ENCODE data around the gene TPBGL.
A peak's percentile ranks its signal among the peaks of the same experiment; 100 is the strongest.
"Not testable (repeated sequence)": the region's sequence is repeated elsewhere in the genome, so short reads cannot be mapped to it uniquely, and the experiment has no call there.

The TPBGL gene

DNA sequence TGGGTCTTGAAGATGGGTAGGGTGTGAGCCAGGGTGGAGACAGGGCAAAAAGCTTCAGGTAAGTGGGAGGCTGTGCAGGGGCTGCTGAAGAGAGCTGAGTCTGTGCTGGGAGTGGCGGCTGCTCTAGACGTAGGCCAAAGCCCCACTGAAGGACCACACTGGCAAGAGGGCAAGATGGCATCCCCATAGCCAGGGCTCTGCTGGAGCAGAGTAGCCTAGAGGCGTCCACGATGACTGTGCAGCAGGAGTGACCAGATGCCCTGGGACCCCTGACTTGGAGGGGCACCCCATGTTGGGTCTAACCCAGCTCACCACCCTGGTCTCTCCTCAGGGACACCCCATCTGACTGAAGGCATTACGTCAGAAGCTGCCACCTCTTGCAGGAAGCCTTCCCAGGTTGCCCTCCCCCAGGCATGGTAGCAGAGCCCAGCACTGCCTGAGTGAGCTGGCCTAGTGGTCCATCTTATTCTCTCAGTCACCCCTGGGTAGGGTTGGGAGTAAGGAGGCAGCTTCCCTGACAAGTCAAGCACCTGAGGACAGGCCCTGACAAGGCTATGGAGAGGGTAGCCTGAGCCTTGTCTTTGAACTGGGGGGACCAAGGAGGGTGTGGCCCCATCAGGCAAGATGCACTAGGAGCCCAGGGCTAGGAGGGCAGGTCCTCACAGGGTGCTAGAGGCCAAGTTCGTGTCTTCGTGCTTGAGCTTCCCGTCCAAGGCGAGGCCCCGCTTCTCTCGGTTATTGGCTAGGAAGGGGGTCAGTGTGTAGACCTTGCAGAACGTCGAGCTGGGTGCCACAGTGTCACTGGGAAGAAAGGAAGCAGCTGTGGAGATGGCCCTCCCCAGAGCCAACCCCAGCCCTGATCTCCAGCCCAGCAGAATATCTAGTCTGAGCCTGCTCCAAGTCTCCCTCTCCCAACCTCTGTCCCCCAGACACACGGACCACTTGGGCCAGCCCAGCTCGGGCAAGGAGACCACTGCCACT lies 33.1 kb downstream of the TPBGL start:
- DNase-seq: no peak

DNA sequence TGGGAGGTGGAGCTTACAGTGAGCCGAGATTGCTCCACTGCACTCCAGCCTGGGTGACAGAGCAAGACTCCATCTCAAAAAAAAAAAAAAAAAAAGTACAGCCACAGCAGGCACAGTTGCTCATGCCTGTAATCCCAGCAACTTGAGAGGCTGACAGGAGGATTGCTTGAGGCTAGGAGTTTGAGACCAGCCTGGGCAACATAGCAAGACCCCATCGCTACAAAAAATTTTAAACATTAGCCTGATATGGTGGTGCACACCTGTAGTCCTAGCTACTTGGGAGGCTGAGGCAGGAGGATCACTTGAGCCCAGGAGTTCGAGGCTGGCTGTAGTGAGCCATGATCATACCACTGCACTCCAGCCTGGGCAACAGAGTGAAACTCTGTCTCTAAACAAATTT lies 34.1 kb downstream of the TPBGL start:
- not testable (repeated sequence) for DNase-seq

DNA sequence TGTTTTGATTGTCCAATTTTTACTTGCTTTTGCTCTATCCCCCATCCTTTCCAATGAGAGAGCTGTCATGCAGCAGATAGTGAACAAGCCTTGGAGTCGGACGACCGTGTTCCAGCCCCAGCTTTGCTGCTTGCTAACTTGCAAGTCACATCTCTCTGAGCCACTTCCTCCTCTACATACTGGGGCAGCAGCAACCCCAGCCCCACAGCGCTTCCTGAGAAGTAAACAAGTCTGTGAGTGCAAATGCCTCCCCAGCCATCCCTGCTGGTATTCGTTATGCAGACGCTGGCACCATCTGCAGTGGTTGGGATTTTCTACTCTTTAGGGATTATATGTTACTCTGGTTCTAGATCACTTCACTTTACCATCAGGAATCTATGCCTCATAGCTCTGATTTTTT lies 35.0 kb downstream of the TPBGL start:
- DNase-seq: peak; percentile 76

DNA sequence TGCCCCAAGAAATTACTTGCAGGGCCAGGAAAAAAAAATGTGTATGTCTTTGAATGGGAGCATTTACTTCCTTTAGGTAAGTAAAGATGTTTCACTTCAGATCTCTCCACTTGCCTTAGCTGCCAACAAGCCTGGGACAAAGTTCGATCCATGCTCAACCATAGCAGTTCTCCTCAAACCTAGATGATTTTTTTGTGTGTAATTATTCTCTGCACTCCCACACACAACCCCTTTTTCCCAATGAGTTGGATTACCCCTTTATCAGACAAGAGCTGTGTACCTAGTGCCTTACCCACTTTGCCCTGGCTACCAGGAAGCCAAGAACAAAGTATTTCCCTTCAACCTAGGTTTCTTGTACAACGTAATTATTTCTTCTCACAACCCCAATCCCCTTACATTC lies 35.6 kb downstream of the TPBGL start:
- no peak for DNase-seq

DNA sequence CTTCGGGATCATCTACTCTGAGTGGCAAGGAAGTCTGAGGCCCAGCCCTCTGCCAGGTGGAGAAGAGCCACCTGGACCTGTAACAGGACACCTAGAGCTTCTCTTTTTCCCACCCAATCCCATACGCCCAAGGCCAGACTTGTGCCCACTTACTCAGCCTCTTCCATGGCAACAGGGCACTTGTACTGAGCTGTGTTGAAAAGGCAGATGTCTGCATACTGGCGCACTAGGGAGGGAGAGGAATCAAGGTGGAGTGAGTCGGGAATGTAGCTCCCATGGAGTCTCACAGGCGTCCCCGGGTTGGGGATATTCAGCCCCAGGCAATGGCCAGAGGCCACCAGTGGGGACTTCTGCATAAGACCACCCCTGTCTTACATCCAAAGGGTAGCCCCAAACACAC lies 36.1 kb downstream of the TPBGL start:
- no peak for DNase-seq

DNA sequence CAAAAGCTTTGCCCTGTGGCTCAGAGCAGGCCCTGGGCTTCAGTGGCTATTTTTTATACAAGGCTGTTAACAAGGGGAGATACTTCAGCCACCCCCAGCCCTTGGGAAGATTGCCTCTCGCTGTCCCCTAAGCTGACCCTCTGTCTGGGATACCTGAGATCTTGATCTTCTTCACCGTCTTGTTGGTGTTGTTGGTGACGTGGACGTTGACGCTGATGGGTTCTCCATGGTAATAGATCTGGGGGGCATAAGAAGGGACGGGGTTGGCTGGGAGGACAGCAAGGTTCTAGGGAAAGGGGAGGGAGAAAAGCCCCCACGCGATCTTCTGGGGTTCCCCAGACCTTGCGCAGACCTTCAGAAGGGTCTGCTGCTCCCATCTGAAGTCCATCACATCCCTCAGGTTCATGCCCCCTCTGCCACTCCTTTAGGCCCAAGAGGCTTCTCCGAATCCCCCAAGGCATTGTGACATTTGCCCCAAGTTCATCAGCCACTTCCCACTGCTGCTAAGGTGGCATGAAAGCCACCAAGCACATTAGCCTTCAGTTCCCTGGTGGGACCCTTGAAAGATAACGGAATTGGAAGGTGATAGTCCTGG lies 36.7 kb downstream of the TPBGL start:
- no peak for DNase-seq

DNA sequence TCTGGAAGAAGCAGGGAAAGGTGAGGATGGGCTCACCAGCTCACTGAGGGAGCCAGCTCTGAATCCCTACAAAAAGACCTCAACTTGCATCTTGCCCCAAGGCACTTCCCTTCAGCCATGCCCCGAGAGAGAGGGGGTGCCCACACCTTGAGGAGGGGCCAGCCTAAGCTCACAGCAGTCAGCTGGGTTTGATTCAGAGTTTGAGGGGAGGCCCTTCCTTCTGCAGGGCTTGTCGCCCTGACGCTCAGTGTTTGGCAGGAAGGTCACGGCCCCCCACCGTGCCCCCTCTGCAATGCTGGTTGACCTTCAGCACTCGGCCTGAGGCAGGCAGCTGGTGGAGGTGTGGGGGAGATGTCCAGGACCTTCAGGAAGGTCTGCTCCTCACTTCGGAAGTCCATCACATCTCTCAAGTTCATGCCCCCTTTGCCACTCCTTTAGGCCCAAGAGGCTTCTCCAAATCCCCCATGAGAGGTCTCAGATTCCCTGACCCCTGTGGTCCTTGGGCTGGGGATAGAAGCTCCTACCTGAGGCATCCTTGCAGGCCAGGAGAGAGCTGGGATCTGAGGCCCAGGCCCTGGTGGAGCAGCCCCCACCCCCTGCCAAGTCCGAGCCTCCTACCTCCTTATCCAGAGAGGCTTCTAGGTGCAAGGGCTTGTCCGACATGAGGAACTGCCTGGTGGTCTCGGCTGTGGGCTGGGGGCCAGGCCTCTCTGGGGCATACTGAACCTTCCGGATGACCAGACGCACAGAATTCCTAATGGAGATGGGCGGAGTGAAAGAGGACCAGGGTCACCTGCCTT lies 37.6 kb downstream of the TPBGL start:
- DNase-seq: no peak

DNA sequence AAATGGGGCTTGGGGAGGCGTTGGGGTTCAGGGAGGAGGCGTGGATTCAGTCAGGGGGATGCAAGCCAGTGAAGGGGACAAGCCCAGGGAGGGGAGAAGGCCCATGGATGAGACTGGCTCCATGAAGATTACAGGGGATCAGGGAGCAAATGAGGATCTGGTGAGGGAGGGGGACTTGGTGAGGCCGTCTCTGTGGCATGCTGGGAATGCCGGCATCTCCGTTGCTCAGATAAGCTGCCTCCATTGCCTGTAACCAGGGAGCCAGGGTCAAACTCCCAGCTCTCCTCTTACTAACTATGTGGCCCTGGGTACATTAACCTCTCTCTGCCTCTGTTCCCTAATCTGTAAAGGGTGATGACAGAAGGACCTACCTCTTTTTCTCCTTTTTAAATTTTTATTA lies 38.7 kb downstream of the TPBGL start:
- DNase-seq: peak; percentile 72

DNA sequence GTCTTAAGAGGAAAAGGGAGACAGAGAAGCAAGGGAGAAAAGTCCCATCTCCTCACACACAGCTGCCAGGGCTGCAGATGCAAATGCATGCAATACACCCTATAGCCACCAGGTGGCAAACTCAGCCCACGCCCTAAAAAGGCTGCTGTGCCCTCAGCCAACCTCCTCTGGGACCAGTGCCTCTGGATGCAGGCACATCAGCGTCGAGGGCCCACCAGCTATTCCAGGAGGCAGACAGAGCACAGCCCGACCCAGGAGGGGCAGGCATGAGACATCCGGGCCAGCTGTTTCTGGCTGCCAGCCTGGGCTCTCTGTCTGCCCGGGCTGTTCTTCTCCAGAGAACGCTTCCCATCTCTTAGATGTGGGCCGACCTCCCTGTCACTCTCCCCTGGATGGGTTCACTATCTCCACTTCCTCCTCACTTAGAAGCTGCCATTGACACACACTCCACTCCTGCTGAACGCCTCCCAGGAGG lies 39.7 kb downstream of the TPBGL start:
- DNase-seq: peak; percentile 86

DNA sequence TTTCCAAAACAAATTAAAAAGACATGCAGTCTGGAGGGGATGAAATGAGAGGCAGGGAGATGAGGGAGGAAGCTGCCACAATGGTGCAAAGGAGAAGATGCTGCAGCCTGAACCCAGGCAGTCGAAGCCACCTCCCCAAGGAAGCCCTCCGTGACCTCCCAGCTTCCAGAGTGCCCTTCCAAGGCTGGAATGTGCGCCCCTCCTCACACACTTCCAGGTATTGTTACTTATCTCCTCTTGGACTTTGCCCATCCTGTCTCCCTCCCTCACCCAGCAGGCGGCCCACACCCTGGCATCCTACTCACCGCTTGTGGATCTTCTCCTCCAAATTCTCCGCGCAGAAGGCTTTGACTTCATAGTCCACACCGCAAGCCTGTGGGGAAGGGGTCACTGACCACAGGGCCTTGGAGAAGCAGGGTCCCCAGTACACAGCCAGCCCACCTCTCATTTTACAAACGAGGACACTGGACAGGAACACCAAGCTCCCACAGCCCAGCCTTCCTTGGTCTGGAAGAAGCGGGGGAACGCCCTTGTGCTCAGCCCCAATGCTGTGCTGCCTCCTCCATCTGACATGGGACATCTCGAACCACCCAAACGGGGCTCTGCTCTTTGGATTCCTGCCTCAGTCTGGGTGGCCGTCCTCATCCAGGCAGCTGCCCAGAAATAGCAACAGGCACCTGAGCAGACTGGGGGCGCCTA lies 40.3 kb downstream of the TPBGL start:
- DNase-seq: no peak

DNA sequence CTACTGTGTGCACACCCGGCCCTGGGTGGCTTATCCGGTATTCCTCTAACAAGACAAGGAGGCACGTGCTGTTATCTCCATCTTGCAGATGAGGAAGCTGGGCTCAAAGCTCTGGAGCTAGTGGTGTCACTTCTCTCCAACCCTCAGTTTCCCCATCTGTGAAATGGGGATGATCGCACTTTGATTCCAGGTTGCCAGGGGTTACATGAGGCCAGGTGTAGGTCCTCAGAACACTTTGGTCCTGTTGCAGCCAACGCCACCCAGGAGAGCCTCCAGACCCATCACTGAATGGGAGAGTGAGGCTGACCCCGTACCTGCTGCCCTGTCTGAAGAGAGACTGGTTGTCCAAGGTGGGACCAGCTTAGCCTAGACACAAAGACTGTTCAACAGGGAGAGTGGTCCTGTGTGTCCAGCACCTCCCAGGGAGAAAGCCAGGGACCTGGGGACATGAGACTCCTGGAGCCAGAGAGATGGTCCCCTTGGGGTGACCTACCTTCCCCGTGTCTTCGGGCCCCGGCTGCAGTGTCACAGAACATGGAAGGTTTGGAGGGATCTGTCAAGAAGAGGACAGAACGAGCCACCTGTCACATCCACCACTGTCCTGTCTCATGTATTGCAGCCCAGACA lies 41.0 kb downstream of the TPBGL start:
- DNase-seq: no peak

DNA sequence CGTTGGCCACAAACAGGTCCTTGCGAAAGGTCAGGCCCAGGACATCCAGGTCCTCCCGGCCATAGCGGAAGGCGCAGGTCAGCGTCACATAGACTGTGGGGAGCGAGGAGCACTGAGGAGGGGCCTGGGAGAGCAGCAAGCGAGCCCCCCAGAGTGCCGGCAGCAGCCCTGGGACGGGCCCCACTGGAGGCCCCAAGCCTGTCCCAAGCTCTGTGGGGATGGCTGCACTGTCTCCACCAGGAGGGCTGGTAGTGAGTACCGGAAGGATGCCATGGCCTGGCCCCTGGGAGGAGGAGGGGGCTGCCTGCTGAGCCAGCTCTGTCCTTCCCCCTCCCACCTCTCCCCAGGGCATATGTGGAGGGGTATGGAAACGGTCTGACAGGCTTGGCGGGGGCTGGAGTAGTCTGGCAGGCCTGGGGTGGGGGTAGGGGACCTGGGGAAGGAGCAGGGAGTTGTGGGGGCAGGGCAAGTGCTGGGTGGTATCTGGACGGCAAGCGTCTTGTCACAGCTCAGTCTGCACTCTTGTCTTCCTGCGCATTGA lies 42.9 kb downstream of the TPBGL start:
- no peak for DNase-seq

DNA sequence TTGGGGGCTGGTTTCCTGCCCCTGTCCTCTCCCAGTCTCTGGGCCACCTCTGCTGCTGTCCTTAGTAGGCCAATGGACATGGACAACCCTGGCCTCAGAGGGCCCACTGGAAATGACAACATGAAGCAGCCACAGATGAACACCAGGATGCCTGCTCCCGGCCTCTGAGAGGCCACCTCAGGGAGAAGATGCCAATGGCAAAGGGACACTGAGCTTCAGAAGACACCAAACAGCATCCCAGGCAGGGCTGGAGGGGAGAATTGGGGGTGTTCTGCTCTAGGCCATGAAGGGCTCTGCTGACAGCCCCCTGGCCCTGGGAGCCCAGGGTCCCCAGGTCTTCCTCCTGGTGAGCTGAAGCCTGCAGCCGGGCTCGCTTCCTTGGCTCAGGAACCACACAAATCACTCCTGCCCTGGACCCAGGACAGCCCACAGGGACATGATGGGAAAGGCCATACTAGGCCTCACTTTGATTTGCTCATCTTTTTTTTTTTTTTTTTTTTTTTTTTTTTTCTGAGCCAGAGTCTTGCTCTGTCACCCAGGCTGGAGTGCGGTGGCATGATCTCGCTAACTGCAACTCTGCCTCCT lies 45.3 kb downstream of the TPBGL start:
- DNase-seq: no peak

DNA sequence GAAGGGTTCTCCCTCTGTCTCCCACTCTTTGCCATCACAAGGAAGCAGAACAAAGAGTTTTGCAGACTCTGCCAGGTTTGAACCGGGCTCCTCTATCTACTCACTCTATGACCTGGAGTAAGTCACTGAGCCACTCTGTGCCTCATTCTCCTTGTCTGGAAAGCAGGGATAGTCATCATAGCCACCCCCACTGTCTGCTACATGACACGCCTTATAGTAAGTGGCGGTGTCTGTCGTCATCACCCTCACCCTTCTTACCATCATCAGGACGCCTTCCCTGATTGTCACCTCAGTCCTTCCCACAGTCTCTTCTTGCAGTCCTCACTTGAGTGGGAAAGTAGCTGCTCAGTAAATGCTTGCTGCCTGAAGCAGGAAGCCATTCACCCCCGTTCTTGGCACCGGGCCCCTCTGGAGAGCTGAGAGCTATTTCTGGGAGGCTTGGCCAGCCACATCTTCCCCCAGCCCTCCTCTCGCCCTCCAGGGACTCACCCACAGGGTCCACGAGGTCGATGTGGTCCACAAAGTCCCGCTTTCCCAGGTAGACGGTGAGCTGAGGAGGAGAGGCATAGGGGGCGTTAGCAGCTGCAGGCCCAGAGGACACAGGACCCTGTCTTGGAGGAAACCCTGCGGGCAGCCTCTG lies 46.4 kb downstream of the TPBGL start:
- DNase-seq: no peak

DNA sequence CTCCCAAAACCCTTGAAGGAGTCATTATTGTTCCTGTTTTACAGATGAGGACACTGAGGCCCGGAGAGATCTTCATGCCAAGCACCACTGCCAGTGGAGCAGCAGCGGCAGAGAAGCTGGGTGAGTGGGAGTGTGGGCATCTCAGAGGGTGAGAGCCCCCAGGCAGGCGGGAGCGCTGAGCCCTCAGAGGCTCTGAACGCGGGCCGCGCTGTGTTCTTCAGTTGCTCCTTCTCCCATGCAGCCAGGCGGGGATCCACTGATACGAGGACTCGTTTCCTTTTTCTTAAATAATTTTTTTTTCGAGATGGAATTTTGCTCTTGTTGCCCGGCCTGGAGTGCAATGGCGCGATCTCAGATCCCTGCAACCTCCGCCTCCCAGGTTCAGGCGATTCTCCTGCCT lies 47.0 kb downstream of the TPBGL start:
- no peak for DNase-seq

DNA sequence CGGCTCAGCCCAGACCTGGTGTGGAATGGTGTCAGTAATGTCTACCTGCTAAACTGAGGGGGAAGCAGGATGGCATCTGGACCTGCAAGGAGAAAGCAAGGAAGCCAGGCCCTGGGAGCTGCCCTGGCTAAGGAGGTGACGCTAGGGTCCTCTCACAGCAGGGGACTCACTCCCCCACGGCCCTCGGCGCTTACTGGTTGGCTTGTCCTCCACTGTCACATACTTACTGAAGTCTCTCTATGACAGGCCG lies 48.9 kb downstream of the TPBGL start:
- no peak for DNase-seq

DNA sequence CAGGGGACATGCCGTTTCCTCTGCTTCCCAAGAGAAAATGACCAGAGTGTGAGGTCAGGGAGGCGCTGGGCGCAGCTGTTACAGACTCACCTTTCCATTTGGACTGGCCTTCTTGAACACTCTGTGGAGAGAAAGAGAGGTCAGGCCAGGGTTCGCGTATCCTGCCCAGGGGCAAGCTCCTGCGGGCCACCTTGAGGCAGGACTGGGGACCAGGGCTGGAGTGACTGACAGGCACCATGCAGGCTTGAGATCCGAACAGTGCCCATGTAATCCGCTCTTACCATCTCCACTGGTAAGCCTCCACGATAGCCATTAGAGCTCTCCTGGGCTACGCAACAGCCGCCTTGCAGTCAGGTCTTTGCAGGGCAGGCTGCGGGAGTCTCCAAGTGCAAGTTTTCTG lies 49.3 kb downstream of the TPBGL start:
- no peak for DNase-seq

DNA sequence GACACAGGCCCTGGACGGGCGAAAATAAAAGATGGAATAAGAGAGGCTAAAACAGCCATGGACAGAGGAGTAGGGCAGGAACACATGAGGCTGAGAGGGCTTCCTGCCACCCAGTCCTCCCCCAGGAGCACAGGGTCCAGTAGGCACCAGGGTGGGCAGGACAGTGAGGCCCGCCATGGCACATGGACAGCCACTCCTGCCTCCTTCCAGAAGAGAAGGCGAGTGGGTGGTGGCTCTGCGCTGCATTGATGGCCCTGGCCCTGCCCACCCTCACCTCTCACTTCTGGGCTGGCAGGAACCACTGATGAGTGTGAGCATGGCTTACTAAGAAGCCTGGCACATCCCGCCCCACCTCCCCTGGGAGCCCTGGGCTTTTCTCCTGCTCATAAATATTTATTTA lies 51.2 kb downstream of the TPBGL start:
- no peak for DNase-seq

DNA sequence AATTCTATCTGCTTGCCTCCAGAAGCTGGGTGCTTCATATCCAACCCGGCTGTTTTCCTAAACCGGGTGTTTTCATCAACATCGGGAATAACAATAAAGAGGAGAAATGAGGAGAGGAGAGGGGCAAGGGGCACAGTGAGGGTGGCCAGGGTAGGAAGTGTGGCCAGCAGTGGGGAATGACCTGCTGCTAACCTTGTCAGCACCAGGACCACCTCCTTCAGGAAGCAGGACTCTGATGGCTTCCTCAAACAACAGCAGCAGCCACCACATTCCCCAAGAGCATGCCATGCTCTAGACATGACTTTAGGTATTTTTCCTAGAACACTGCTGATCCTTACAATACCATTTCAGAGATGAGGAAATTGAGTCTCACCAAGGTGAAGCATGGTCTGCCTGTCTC lies 52.4 kb downstream of the TPBGL start:
- DNase-seq: no peak

All from NCI-H82 (cell line).